ENCODE results near the gene ACVR2B. TPM values are rescaled to one million over a fixed set of nuclear protein-coding genes. Genes with fewer than 3 reads are reported as not detected.

ACVR2B gene
- total and polyA plus RNA-seq, 2 experiments from 2014 or later, result 9.0 to 15.4 TPM

DNA sequence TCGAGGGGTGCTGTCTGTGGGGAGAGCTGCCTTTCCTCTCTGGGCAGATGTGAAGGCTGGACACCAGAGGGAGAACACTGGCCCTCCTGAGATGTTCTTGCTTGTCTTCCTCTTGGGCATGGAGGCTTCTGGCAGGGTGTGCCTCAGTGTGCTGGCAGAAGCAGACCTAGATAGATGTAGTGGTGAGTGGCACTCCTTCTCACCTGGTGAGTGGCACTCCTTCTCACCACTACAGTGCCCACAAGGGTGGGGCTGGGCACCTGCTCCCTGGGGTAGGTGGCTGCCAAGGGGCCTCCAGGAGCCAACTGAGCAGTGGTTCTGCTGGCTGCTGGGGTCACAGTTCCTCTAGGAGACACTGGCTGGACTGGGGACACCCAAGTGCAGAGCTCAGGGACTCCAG, 18.7 kb downstream of the ACVR2B start:
- H3K4me2 ChIP-seq, result no peak overlapping the region
- H3K79me2 ChIP-seq, result peaks cover 91% of the 10 kb centered on the region
- H4K20me1 ChIP-seq (ENCODE audit: insufficient read depth, poor library complexity, severe bottlenecking), result peaks cover 32% of the 10 kb centered on the region
- no peak overlapping the region for H3K4me3 ChIP-seq
- H3K27ac ChIP-seq, result no peak overlapping the region
- no peak for DNase-seq (ENCODE audit: low spot score)
- H3K9me2 ChIP-seq (replicated peaks; ENCODE audit: insufficient read depth), result no peaks in the 10 kb centered on the region
- no peak for TF ChIP-seq EZH2 (IDR thresholded peaks at IDR 0.05; ENCODE audit: borderline replicate concordance)
- TF ChIP-seq, protein P1, sequence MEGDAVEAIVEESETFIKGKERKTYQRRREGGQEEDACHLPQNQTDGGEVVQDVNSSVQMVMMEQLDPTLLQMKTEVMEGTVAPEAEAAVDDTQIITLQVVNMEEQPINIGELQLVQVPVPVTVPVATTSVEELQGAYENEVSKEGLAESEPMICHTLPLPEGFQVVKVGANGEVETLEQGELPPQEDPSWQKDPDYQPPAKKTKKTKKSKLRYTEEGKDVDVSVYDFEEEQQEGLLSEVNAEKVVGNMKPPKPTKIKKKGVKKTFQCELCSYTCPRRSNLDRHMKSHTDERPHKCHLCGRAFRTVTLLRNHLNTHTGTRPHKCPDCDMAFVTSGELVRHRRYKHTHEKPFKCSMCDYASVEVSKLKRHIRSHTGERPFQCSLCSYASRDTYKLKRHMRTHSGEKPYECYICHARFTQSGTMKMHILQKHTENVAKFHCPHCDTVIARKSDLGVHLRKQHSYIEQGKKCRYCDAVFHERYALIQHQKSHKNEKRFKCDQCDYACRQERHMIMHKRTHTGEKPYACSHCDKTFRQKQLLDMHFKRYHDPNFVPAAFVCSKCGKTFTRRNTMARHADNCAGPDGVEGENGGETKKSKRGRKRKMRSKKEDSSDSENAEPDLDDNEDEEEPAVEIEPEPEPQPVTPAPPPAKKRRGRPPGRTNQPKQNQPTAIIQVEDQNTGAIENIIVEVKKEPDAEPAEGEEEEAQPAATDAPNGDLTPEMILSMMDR (IDR thresholded peaks at IDR 0.05; ENCODE audit: poor library complexity), result no peak
- no peak for TF ChIP-seq EZH2phosphoT487 (IDR thresholded peaks at IDR 0.05; ENCODE audit: low read depth, severe bottlenecking, unreplicated experiment)
- no peaks in the 10 kb centered on the region for H3K27me3 ChIP-seq
- H3K9me3 ChIP-seq (ENCODE audit: low read depth), result no peaks in the 10 kb centered on the region
- 94% methylated on average over 1 of the region's 1 CpG for WGBS (ENCODE audit: low lambda C conversion rate, missing lambda C conversion rate)
- no peak overlapping the region for H2AFZ ChIP-seq
- H3K4me1 ChIP-seq (ENCODE audit: insufficient read depth), result no peaks in the 10 kb centered on the region
- H3K36me3 ChIP-seq (replicated peaks; ENCODE audit: insufficient read depth, low read depth), result no peaks in the 10 kb centered on the region

DNA sequence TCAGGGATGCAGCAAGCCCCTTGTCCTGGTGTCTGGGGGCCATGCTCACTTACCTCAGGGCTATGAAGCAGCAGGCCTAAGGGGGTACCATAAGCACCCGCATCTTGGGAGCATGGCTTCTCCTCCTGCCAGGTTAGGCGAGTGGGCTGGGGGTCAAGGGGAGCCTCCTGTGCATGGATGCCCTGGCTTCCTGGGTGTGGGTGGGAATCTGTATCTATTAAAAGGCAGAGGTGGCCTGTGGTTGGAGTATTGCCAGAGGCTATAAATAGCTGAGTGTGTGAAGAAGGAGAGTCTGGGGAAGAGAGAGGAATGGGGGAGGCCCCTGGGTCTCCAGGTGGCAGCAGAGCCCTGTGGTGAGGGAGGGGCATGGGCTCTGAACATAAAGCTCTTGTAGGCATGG, 19.5 kb downstream of the ACVR2B start:
- 97% methylated on average over 2 of the region's 2 CpGs for WGBS (ENCODE audit: low lambda C conversion rate, missing lambda C conversion rate)
- TF ChIP-seq, protein P1 (IDR thresholded peaks at IDR 0.05; ENCODE audit: poor library complexity), result no peak
- TF ChIP-seq EZH2phosphoT487 (IDR thresholded peaks at IDR 0.05; ENCODE audit: low read depth, severe bottlenecking, unreplicated experiment), result no peak
- TF ChIP-seq EZH2 (IDR thresholded peaks at IDR 0.05; ENCODE audit: borderline replicate concordance), result no peak
- H3K4me1 ChIP-seq (ENCODE audit: insufficient read depth), result no peaks in the 10 kb centered on the region
- no peak overlapping the region for H3K4me2 ChIP-seq
- no peak overlapping the region for H3K27ac ChIP-seq
- no peak overlapping the region for H2AFZ ChIP-seq
- peaks cover 37% of the 10 kb centered on the region for H4K20me1 ChIP-seq (ENCODE audit: insufficient read depth, poor library complexity, severe bottlenecking)
- H3K9me2 ChIP-seq (replicated peaks; ENCODE audit: insufficient read depth), result no peaks in the 10 kb centered on the region
- H3K4me3 ChIP-seq, result no peak overlapping the region
- H3K9me3 ChIP-seq (ENCODE audit: low read depth), result no peaks in the 10 kb centered on the region
- peaks cover 82% of the 10 kb centered on the region for H3K79me2 ChIP-seq
- no peaks in the 10 kb centered on the region for H3K36me3 ChIP-seq (replicated peaks; ENCODE audit: insufficient read depth, low read depth)
- no peak for DNase-seq (ENCODE audit: low spot score)
- no peaks in the 10 kb centered on the region for H3K27me3 ChIP-seq

DNA sequence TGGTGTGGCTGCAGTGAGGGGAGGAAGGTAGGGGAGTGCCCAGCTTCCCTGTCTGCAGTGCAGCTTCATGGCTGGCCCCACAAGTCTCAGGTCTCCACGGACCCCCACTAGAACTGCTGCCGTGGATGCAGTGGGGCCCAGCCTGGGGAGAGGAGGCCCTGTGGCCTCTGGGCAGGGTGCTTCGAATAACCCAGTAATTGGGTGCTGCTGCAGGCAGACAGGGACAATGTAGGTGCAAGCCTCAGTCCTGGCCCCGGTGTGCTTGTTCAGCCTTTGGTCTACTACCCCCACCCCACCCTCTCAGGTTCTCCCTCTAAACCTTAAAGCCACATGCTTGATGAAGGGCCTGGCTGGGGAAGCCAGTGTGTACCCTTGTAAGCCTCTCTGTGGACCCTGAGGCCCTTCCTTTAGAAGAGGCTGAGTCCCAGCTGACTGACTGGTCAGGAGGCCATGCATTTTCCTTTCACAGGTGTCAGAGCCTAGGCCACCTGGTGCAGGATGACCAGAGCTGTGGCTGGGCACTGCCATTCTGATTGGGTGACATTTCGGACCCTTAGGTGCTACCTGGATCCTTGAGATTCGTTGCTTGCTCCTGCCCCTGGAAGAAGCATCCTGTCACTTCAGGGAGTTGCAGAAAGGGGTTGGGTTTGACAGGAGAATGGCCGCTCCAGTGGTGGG, 21.4 kb downstream of the ACVR2B start:
- no peak for DNase-seq (ENCODE audit: low spot score)
- H3K27me3 ChIP-seq, result no peaks in the 10 kb centered on the region
- H3K4me2 ChIP-seq, result no peak overlapping the region
- H3K79me2 ChIP-seq, result peaks cover 64% of the 10 kb centered on the region
- H3K27ac ChIP-seq, result no peak overlapping the region
- no peaks in the 10 kb centered on the region for H3K4me1 ChIP-seq (ENCODE audit: insufficient read depth)
- peaks cover 37% of the 10 kb centered on the region for H4K20me1 ChIP-seq (ENCODE audit: insufficient read depth, poor library complexity, severe bottlenecking)
- TF ChIP-seq, protein P1 (IDR thresholded peaks at IDR 0.05; ENCODE audit: poor library complexity), result no peak
- TF ChIP-seq EZH2 (IDR thresholded peaks at IDR 0.05; ENCODE audit: borderline replicate concordance), result no peak
- H3K36me3 ChIP-seq (replicated peaks; ENCODE audit: insufficient read depth, low read depth), result no peaks in the 10 kb centered on the region
- H3K9me2 ChIP-seq (replicated peaks; ENCODE audit: insufficient read depth), result no peaks in the 10 kb centered on the region
- no peaks in the 10 kb centered on the region for H3K9me3 ChIP-seq (ENCODE audit: low read depth)
- H2AFZ ChIP-seq, result no peak overlapping the region
- H3K4me3 ChIP-seq, result no peak overlapping the region
- 90% methylated on average over 7 of the region's 7 CpGs for WGBS (ENCODE audit: low lambda C conversion rate, missing lambda C conversion rate)

Data from hepatocyte (in vitro differentiated cells).